GM11168 (cell line): ENCODE data around the gene PLPPR2.
"Not testable (repeated sequence)": the region's sequence is repeated elsewhere in the genome, so short reads cannot be mapped to it uniquely, and the experiment has no call there.

Source experiments
- in situ Hi-C: fragments of 300-500 bp; cut with MboI; formaldehyde crosslinking; loops from one replicate; pipeline ENCODE4 v1.12.0; 2022; ENCODE audit warnings: low sequenced_read_pairs; ENCODE audit not compliant: unreplicated experiment

Gene PLPPR2

DNA sequence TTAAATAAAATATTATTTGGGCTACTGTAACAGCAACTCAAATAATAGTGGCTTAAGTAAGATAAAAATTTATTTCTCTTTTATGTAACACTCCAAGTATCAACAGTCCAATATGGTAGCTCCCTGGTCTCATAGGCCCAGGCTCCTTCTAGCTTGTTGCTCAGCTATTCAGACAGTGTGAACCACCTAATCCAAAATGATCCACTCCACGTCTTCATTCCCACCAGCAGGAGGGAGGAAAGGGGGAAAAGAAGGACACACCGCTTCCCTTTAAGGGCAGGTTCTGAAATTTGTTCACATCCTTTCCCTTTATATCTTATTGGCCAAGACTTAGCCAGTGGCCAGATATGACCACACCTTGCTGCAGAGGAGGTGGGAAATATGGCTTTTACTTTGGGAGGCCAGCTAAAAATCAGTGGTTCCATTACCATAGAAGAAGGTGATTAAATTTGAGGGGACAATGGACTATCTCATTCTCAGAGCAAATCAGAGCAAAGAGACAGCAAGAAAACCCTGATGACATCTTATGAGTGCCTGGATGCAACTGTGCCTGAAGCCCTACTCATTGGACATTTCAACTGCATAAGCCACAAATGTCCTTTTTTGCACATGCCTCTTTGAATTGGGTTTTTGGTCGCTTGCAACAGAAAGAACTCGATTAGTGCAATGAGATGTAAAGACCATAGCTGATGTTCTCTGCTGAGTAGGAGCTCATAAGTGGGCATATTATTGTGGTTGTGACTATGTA, 35.9 kb downstream of the PLPPR2 start:
- in situ Hi-C loops = no loop called here

DNA sequence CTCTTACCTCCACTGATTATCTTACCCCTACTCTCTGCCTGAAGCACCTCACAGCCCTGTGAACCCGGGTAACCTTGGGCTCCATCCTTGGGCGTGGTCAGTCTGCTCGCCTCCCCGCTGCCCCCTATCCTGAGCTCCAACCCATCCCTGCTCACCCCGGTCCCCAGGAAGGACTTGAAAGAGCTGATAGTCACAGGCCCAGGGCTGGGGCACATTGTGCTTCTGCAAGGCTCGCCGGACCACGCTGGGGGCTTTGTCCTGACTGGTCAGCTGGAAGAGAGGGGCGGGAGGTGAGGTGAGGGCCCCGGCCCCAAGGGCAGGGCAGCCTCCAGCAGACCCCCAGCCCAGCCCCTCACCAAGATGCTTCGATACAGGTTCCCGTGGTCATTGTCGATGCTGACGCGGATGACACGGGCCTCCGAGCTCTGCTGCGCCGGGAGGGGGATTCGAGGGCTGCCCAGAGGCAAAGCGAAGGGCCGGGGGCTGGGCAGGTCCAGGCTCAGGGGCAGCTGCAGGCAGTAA, 41.9 kb downstream of the PLPPR2 start:
- in situ Hi-C loops = no loop called here

DNA sequence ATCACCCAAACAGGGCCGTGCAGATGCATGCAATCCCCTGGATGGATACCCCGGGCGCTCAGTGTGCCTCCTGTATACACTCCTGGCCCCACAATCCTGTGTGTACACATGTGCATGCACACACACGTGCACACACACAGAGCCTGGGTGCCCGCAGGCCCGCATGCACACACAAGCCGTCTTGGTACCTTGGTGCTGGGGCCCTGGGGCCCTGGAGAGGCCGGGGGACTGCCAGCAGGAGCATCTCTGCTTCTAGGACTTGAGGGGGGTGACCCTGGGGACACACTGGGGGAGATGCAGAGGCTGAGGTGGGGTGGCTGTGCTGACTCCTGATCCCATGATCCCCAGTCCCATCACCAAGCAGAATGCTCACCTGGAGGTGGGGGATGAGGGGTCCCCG, 44.4 kb downstream of the PLPPR2 start:
- in situ Hi-C loops = no loop called here

DNA sequence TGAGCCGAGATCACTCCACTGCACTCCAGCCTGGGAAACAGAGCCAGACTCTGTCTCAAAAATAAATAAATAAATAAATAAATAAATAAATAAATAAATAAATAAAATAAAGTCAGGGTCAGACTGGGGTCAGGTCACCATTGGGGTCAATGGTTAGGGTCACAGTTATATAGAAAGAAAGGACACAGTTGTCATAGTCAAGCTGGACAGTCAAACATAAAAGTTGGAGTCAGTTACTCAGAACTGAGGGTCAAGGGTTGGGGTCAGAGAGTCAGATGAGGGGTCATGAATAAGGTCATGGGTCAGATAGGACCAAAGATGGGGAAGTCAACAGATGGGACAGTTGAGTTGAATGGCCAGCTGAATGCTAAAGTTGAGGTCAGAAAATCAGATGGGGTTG, 45.6 kb downstream of the PLPPR2 start:
- in situ Hi-C loops = no loop called here

DNA sequence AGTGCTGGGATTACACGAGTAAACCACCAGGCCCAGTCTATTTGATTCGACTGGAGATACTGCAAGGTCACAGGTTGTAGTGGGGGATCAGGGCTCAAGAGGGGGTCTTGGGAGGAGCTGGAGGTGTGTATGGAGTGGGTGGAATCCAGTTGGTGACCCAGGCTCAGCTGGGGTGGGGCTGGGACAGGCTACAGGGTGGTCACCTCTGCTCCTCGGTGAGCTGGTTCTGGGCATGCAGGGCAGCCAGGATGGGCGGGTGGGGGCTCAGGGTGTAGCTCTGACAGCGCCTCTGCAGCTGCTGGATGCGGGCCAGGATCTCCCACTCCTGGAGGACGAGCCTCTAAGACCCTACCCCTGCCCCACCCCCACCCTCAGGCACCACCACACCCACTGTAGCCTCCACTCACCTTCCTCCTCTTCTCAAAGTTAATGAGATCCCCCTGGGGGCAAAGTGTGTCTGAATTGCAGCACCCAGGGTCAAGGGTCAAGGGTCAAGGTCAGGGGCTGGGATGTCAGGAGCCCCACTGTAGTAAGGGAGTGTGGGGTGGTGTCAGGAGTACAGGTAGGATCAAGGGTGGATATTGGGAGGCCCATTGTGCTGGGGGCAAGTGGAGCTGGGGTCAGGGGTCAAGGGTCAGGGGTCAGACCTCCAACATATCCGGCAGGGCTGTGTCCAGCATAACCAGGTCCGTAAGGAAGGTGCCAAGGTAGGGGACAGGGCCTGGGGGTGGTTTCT, 46.7 kb downstream of the PLPPR2 start:
- in situ Hi-C loops = no loop called here

DNA sequence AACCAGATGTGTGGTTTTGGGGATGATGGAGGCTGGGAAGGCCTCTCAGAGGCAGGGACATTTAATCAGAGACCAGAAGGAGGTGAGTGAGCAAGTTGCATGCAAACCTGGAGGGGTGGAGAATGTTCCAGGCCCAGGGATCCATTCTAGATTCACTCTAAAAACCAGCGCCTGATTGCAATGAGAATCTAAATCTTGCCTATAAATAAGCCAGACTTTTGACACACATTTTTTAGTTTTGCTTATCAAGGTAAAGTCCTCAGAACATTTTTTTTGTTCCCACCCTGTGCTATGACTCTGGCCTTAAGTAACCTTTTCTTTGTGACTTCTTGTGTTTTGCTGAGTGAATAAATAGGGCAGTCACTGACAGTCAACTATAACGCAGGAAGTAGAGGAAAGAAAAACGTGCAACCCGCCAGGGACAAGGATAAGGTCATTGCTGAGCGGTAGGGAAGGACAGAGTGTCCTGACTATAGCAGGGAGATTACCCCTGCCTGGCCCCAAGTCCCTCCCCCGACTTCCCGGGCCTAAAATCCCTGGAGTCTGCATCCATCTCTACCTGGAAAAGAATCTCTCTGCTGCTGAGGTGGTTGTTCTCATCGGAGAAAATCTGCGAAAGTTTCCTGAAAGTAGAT, 49.5 kb downstream of the PLPPR2 start:
- in situ Hi-C loops = no loop called here

DNA sequence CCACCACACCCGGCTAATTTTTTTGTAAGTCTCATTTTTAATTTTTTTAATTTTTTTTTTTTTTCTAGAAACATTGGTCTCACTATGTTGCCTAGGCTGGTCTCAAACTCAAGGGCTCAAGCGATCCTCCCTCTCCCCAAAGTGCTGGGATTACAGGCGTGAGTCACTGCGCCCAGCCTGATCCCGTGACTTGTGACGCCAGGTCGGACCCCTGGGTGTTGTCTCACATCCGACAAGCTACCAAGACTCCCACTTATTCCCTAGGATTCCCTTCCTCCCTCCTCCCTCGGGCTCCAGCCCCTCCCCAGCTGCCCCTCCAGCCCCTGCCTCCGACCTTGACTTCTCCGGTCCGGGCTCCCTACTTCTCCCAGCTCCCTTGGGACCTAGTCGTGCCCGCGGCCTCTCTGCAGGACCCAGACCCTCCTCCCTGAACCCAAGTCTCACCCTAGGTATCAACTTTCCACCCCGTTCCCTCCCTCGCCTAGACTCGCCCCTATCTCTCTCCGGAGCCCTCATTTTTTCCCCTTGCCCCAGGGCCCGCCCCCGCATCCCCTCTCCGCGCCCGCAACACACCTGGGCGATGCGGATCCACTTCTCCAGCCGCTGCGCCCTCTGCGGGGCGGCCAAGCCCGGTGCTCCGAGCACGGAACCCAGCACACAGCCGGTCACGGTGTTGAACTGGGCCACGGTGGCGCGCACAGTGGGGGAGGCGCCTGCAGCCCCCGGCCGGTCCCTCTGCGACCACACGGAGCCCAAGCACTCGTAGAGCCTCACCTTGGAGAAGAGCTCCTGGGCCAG, 50.8 kb downstream of the PLPPR2 start:
- in situ Hi-C loops = no loop called here

DNA sequence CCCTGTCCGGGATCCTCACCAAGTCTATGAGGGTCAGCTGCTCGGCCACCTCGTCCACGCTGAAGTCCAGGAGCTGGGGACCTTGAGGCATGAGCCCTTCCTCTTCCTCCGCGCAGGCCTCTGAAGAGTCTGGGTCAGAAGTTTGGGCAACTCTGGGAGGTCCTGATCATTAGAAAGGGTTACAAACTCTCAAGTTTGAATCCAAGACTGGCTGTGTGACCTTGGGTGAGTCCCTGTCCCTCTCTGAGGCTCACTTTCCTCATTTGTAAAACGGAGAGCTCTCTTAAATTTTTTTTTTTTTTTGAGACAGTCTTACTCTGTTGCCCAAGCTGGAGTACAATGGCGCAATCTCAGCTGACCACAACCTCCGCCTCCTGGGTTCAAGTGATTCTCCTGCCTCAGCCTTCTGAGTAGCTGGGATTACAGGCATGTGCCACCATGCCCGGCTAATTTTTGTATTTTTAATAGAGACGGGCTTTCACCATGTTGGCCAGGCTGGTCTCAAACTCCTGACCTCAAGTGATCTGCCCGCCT, 51.5 kb downstream of the PLPPR2 start:
- in situ Hi-C loops = not testable (repeated sequence)

DNA sequence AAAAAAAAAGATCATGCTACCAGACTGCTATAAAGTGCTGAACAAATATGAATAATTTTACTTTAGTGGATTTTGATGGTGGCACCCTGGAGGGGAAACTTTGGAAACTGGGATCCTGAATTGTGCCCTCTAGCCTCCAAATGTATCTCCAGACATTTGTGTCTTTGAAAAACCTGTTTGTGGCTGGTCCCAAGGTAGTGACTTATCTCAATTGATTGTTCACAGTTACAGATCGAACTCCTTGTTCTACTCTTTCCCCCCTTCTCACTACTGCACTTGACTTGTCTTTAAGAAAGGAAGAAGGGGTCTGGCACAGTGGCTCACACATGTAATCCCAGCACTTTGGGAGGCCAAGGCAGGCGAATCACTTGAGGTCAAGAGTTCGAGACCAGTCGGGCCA, 53.4 kb downstream of the PLPPR2 start:
- in situ Hi-C loops = no loop called here

DNA sequence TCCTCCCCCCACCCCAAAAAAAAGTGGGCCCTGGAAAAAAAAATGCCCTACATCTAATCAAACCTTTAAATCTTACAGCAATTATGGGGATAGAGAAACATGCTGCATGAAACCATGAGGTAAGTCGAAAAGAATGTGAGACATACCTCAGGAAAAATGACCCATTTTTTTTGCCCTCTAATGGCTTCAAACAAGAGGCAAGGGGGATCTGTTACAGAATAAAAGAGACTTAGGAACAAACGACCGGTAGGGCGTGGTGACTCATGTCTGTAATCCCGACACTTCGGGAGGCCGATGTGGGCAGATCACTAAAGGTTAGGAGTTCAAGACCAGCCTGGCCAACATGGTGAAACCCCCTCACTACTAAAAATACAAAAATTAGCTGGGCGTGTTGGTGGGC, 55.5 kb downstream of the PLPPR2 start:
- in situ Hi-C loops = no loop called here

DNA sequence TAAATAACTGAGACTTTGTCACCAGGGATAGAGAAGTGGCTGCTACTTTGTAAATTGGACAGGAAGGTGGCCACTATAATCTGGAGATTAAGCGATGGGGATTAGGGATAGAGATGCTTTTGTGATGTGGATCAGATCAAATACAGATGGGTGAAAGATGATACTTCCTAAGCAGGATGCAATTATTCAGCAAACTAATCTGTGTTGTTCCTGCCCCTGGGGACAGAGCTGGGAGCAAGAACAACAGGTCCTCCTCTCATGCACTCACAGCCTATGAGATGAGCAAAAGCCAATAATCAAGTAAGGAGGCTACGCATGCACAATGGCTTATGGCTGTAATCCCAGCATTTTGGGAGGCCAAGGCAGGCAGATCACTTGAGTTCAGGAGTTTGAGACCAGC, 59.3 kb downstream of the PLPPR2 start:
- in situ Hi-C loops = no loop called here
